ENCODE results near the gene ABCC1. TPM values are rescaled to one million over a fixed set of nuclear protein-coding genes. Genes with fewer than 3 reads are reported as not detected.

The ABCC1 gene
- polyA plus RNA-seq, 3 donors: 1.4 to 23.6 (median 3.0) TPM

DNA sequence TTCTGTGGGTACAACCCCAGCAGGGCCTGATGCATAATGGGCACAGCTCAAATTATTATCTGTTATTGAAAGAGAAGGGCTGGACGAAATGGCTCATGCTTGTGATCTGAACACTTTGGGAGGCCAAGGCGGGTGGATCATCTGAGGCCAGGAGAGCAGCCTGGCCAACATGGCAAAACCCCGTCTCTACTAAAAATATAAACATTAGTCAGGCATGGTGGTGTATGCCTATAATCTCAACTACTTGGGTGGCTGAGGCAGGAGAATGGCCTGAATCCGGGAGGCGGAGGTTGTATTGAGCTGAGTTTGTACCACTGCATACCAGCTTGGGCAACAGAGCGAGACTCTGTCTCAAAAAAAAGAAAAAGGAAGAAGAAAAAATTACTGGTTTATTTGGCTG lies 100.7 kb downstream of the ABCC1 start:
- H3K79me2 ChIP-seq (ENCODE audit: insufficient read depth, low read length): no peaks in the 10 kb centered on the region
- no peak overlapping the region for H3K27ac Mint-ChIP-seq
- no peaks in the 10 kb centered on the region for H4K20me1 ChIP-seq (ENCODE audit: insufficient read depth, low read length)
- peaks cover 85 to 99% of the 10 kb centered on the region in 2 donors for H3K36me3 ChIP-seq (replicated peaks in 1 of 2; ENCODE audit: control insufficient read depth in 1 of 2, insufficient read depth in 2 of 2, low read length in 2 of 2)
- H3K9me3 ChIP-seq (replicated peaks in 1 of 2; ENCODE audit: control insufficient read depth in 1 of 2, insufficient read depth in 1 of 2, low read length in 2 of 2): no peaks in the 10 kb centered on the region
- 100% methylated on average over 2 of the region's 6 CpGs for WGBS (ENCODE audit: insufficient coverage)
- H3K4me2 ChIP-seq (replicated peaks; ENCODE audit: extremely low read depth, low read length, poor library complexity, severe bottlenecking): no peak overlapping the region
- peaks cover 0 to 4% (median 3%) of the 10 kb centered on the region in 3 donors for H3K27me3 Mint-ChIP-seq (ENCODE audit: low read depth in 3 of 3)
- no peak overlapping the region for H3K4me3 ChIP-seq (replicated peaks in 1 of 3; ENCODE audit: low read depth in 2 of 3, low read length in 3 of 3)
- no peaks in the 10 kb centered on the region for H3K27me3 ChIP-seq (ENCODE audit: control insufficient read depth in 2 of 2, insufficient read depth in 2 of 2, low read length in 2 of 2)
- peak overlapping the region in 1 of 2 donors; percentile 25 for H3K4me3 Mint-ChIP-seq
- no peaks in the 10 kb centered on the region for H3K4me1 Mint-ChIP-seq
- H3K9me3 Mint-ChIP-seq: no peaks in the 10 kb centered on the region
- DNase-seq: no peak
- intact Hi-C loops (cut with micrococcal nuclease): no loop called here
- peaks cover 85 to 98% of the 10 kb centered on the region in 2 donors for H3K36me3 Mint-ChIP-seq
- TF ChIP-seq CTCF (IDR thresholded peaks at IDR 0.05): no peak
- H3K9ac ChIP-seq (ENCODE audit: insufficient read depth, low read length, poor library complexity, severe bottlenecking): no peak overlapping the region
- H2AFZ ChIP-seq (ENCODE audit: insufficient read depth, low read depth, low read length, poor library complexity, severe bottlenecking): no peak overlapping the region
- no peak overlapping the region for H3K27ac ChIP-seq (ENCODE audit: low read depth in 1 of 2, low read length in 2 of 2)
- no peaks in the 10 kb centered on the region for H3K4me1 ChIP-seq (ENCODE audit: control insufficient read depth in 1 of 2, insufficient read depth in 2 of 2, low read length in 2 of 2)

GRCh38 chr16:16051132-16051531 lies 101.7 kb downstream of the ABCC1 start:
- intact Hi-C loops (cut with micrococcal nuclease): no loop called here
- no peak overlapping the region for H3K9ac ChIP-seq (ENCODE audit: insufficient read depth, low read length, poor library complexity, severe bottlenecking)
- no peaks in the 10 kb centered on the region for H3K4me1 Mint-ChIP-seq
- H3K4me3 Mint-ChIP-seq: no peak overlapping the region
- H3K27me3 ChIP-seq (ENCODE audit: control insufficient read depth in 2 of 2, insufficient read depth in 2 of 2, low read length in 2 of 2): no peaks in the 10 kb centered on the region
- no peak overlapping the region for H3K4me2 ChIP-seq (replicated peaks; ENCODE audit: extremely low read depth, low read length, poor library complexity, severe bottlenecking)
- DNase-seq: no peak
- H2AFZ ChIP-seq (ENCODE audit: insufficient read depth, low read depth, low read length, poor library complexity, severe bottlenecking): no peak overlapping the region
- no peaks in the 10 kb centered on the region for H3K79me2 ChIP-seq (ENCODE audit: insufficient read depth, low read length)
- H3K9me3 Mint-ChIP-seq: no peaks in the 10 kb centered on the region
- H3K36me3 Mint-ChIP-seq: peaks cover 86 to 98% of the 10 kb centered on the region in 2 donors
- H3K27ac Mint-ChIP-seq: no peak overlapping the region
- H3K27me3 Mint-ChIP-seq (ENCODE audit: low read depth in 3 of 3): peaks cover 0 to 6% (median 3%) of the 10 kb centered on the region in 3 donors
- no peaks in the 10 kb centered on the region for H3K4me1 ChIP-seq (ENCODE audit: control insufficient read depth in 1 of 2, insufficient read depth in 2 of 2, low read length in 2 of 2)
- H4K20me1 ChIP-seq (ENCODE audit: insufficient read depth, low read length): no peaks in the 10 kb centered on the region
- 100% methylated on average over 1 of the region's 4 CpGs for WGBS (ENCODE audit: insufficient coverage)
- H3K27ac ChIP-seq (ENCODE audit: low read depth in 1 of 2, low read length in 2 of 2): no peak overlapping the region
- H3K36me3 ChIP-seq (replicated peaks in 1 of 2; ENCODE audit: control insufficient read depth in 1 of 2, insufficient read depth in 2 of 2, low read length in 2 of 2): peaks cover 84 to 99% of the 10 kb centered on the region in 2 donors
- H3K4me3 ChIP-seq (replicated peaks in 1 of 3; ENCODE audit: low read depth in 2 of 3, low read length in 3 of 3): no peak overlapping the region
- H3K9me3 ChIP-seq (replicated peaks in 1 of 2; ENCODE audit: control insufficient read depth in 1 of 2, insufficient read depth in 1 of 2, low read length in 2 of 2): no peaks in the 10 kb centered on the region
- no peak for TF ChIP-seq CTCF (IDR thresholded peaks at IDR 0.05)
